GM21786 (cell line): ENCODE data around the gene STAP1.
"Not testable (repeated sequence)": the region's sequence is repeated elsewhere in the genome, so short reads cannot be mapped to it uniquely, and the experiment has no call there.

ENCODE experiments used
- ATAC-seq: cut with Tn5 transposase; IDR thresholded peaks from one replicate; pipeline ENCODE4 v1.9.1; 2021; ENCODE audit not compliant: unreplicated experiment

Gene STAP1

GRCh38 chr4:67614186-67614585 is 55.7 kb downstream of the STAP1 start:
- ATAC-seq = no peak

- no peak for ATAC-seq
These were observed 56.6 kb downstream of the STAP1 start for GRCh38 chr4:67615119-67615518.

- ATAC-seq = no peak
These were observed 58.0 kb downstream of the STAP1 start for GRCh38 chr4:67616478-67616877.

GRCh38 chr4:67624939-67625338 is 66.4 kb downstream of the STAP1 start:
- no peak for ATAC-seq

- ATAC-seq = no peak
These were observed 74.0 kb downstream of the STAP1 start for GRCh38 chr4:67632492-67632891.

- no peak for ATAC-seq
These were observed 76.2 kb downstream of the STAP1 start for GRCh38 chr4:67634741-67635140.

- no peak for ATAC-seq
These were observed 76.8 kb downstream of the STAP1 start for GRCh38 chr4:67635331-67635730.

GRCh38 chr4:67636978-67637377 is 78.5 kb downstream of the STAP1 start:
- not testable (repeated sequence) for ATAC-seq

- ATAC-seq = no peak
These were observed 79.6 kb downstream of the STAP1 start for GRCh38 chr4:67638136-67638535.

GRCh38 chr4:67651536-67651935 is 93.0 kb downstream of the STAP1 start:
- ATAC-seq = no peak
